Breast epithelium (tissue), 4 donors: Measurements from ENCODE around the gene BRCA2. TPM values are rescaled to one million over a fixed set of nuclear protein-coding genes. Genes with fewer than 3 reads are reported as not detected.

Experiments
- DNase-seq, 2 donors: peaks; one replicate each; pipeline ENCODE4 v3.0.0-alpha.2; 2019; ENCODE audit warnings: low spot score in 2 of 2
- H3K27ac ChIP-seq, 2 donors: fragments of 200-600 bp; sonication (generic) in 1 of 2; one replicate each; pipeline ENCODE4 v1.5.1; 2016 to 2019; ENCODE audit warnings: mild to moderate bottlenecking in 1 of 2
- H3K27me3 ChIP-seq, 2 donors: fragments of 200-600 bp; sonication (generic) in 1 of 2; one replicate each; pipeline versions ENCODE4 v1.5.1 to v1.6.0; 2017 to 2019; ENCODE audit warnings: control low read depth in 1 of 2, mild to moderate bottlenecking in 1 of 2
- H3K36me3 ChIP-seq: fragments of 200-600 bp; one replicate; pipeline ENCODE4 v1.5.1; 2019
- H3K4me1 ChIP-seq, 2 donors: fragments of 200-600 bp; sonication (generic); one replicate each; pipeline ENCODE4 v1.5.1; 2016 to 2019; ENCODE audit warnings: control low read depth in 1 of 2
- H3K4me3 ChIP-seq, 3 donors: fragments of 200-600 bp; sonication (generic); 1 replicate in 2 of 3; 2 replicates in 1 of 3; pipeline ENCODE4 v1.5.1; 2016 to 2019; ENCODE audit warnings: mild to moderate bottlenecking in 3 of 3, moderate library complexity in 2 of 3
- H3K9me3 ChIP-seq, 2 donors: fragments of 200-600 bp; sonication (generic) in 1 of 2; one replicate each; pipeline ENCODE4 v1.5.1; 2016 to 2019; ENCODE audit warnings: control low read depth in 1 of 2
- CTCF ChIP-seq, 3 donors: fragments of 450-650 bp; IDR thresholded peaks; one replicate each; pipeline ENCODE4 v1.5.1; 2016 to 2017; ENCODE audit warnings: antibody characterized with exemption in 3 of 3, mild to moderate bottlenecking in 3 of 3, moderate library complexity in 3 of 3
- POLR2A ChIP-seq: fragments of 450-650 bp; IDR thresholded peaks from one replicate; pipeline ENCODE4 v1.6.1; 2016; ENCODE audit warnings: antibody characterized with exemption, mild to moderate bottlenecking, moderate library complexity
- POLR2AphosphoS5 ChIP-seq, 3 donors: sonication (generic); formaldehyde crosslinking; IDR thresholded peaks; one replicate each; pipeline ENCODE4 v1.6.1; 2017; ENCODE audit warnings: antibody characterized with exemption in 3 of 3
- intact Hi-C: fragments of 100-400 bp; cut with DNase I; formaldehyde crosslinking; loops from one replicate; pipeline ENCODE4 v1.15.1; 2023; ENCODE audit warnings: low total_unique reads
- total RNA-seq, 3 donors: library from RNA; depleted of rRNA; stranded (reverse); fragments of >200 nt; gene quantifications; one replicate each; pipeline ENCODE4 v1.1.0, GENCODE V29; 2016

BRCA2 gene
- total RNA-seq, 3 donors from 2014 or later: 0.98 to 3.5 (median 1.3) TPM

GRCh38 chr13:32446220-32446619 lies 130.9 kb downstream of the BRCA2 start:
- intact Hi-C loops: no loop called here
- Histone ChIP-seq H3K27me3 (no peaks in the 10 kb centered on the region), H3K36me3 (no peaks in the 10 kb centered on the region), H3K27ac (no peak overlapping the region), H3K4me3 (no peak overlapping the region), H3K9me3 (no peaks in the 10 kb centered on the region), H3K4me1 (no peaks in the 10 kb centered on the region)
- no peak for DNase-seq
- TF ChIP-seq POLR2A (no peak), POLR2AphosphoS5 (IDR thresholded peaks at IDR 0.05) (no peak), CTCF (IDR thresholded peaks at IDR 0.05) (no peak)

- Histone ChIP-seq H3K4me1 (no peaks in the 10 kb centered on the region), H3K27ac (no peak overlapping the region), H3K4me3 (no peak overlapping the region), H3K9me3 (peaks cover 0 to 6% of the 10 kb centered on the region in 2 donors), H3K27me3 (no peaks in the 10 kb centered on the region), H3K36me3 (no peaks in the 10 kb centered on the region)
- TF ChIP-seq POLR2AphosphoS5 (IDR thresholded peaks at IDR 0.05): no peak
- TF ChIP-seq POLR2A: no peak
- TF ChIP-seq CTCF (IDR thresholded peaks at IDR 0.05): no peak
- intact Hi-C loops: no loop called here
- DNase-seq: no peak
Observed at GRCh38 chr13:32446773-32447465, 131.6 kb downstream of the BRCA2 start.

- TF ChIP-seq CTCF (IDR thresholded peaks at IDR 0.05) (no peak), POLR2AphosphoS5 (IDR thresholded peaks at IDR 0.05) (no peak), POLR2A (no peak)
- no peaks in the 10 kb centered on the region for H3K4me1 ChIP-seq
- no peaks in the 10 kb centered on the region for H3K27me3 ChIP-seq
- no peak overlapping the region for H3K4me3 ChIP-seq
- H3K27ac ChIP-seq: no peak overlapping the region
- intact Hi-C loops: no loop called here
- no peak for DNase-seq
- H3K9me3 ChIP-seq: peaks cover 0 to 14% of the 10 kb centered on the region in 2 donors
- H3K36me3 ChIP-seq: no peaks in the 10 kb centered on the region
Observed at GRCh38 chr13:32447894-32448623, 132.8 kb downstream of the BRCA2 start.

GRCh38 chr13:32448972-32449371 lies 133.7 kb downstream of the BRCA2 start:
- H3K4me3 ChIP-seq: no peak overlapping the region

More at GRCh38 chr13:32448972-32449371, 133.7 kb downstream of the BRCA2 start:
- Histone ChIP-seq H3K36me3 (no peaks in the 10 kb centered on the region), H3K4me1 (no peaks in the 10 kb centered on the region), H3K27ac (no peak overlapping the region), H3K9me3 (peaks cover 0 to 14% of the 10 kb centered on the region in 2 donors), H3K27me3 (no peaks in the 10 kb centered on the region)
- TF ChIP-seq CTCF (IDR thresholded peaks at IDR 0.05) (no peak), POLR2A (no peak), POLR2AphosphoS5 (IDR thresholded peaks at IDR 0.05) (no peak)
- DNase-seq: no peak
- intact Hi-C loops: no loop called here

Other genes starting within 250 kb of the BRCA2 start
- not detected for gene ZAR1L, start 145 bp upstream of the BRCA2 start, total RNA-seq
- gene N4BP2L1, start 112.6 kb downstream of the BRCA2 start, total RNA-seq: 10 to 100 TPM; 15.7 to 54.3 (median 33.8) TPM
- gene N4BP2L2, start 223.3 kb downstream of the BRCA2 start, total RNA-seq: 100 to 1,000 TPM; 130 to 341 (median 250) TPM